OCI-LY7 (cell line): Measurements from ENCODE around the gene LRRC3C. TPM values are rescaled to one million over a fixed set of nuclear protein-coding genes. Genes with fewer than 3 reads are reported as not detected.

Source experiments
- total RNA-seq, 2 experiments: library from RNA; depleted of rRNA in 1 of 2; stranded (reverse); fragments of >200 nt in 1 of 2; shearing (Covaris generic) in 1 of 2; gene quantifications; 2 replicates each; pipeline ENCODE4 v1.2.3, GENCODE V29; 2014 to 2022

Gene LRRC3C
- total RNA-seq, 2 experiments from 2014 or later, result not detected

Other genes starting within 250 kb of the LRRC3C start
- gene PGAP3, start 239.7 kb upstream of the LRRC3C start, total RNA-seq (2014; rRNA removed; shearing (Covaris generic)), result 4.5 and 8.7 TPM in 2 replicates
- 9.2 and 12.4 TPM in 2 replicates for gene PGAP3, start 239.7 kb upstream of the LRRC3C start, total RNA-seq (2022)
- 5.8 and 6.5 TPM in 2 replicates for gene ERBB2, start 227.7 kb upstream of the LRRC3C start, total RNA-seq (2014; rRNA removed; shearing (Covaris generic))
- 11.4 and 14.6 TPM in 2 replicates for gene ERBB2, start 227.7 kb upstream of the LRRC3C start, total RNA-seq (2022)
- 77.3 and 89.9 TPM in 2 replicates for gene MIEN1, start 197.2 kb upstream of the LRRC3C start, total RNA-seq (2014; rRNA removed; shearing (Covaris generic))
- 55.4 and 59.4 TPM in 2 replicates for gene MIEN1, start 197.2 kb upstream of the LRRC3C start, total RNA-seq (2022)
- gene GRB7, start 189.8 kb upstream of the LRRC3C start, total RNA-seq (2014; rRNA removed; shearing (Covaris generic)), result 0.25 and 0.31 TPM in 2 replicates
- not detected in 2 replicates for gene GRB7, start 189.8 kb upstream of the LRRC3C start, total RNA-seq (2022)
- 44.7 and 54.7 TPM in 2 replicates for gene IKZF3, start 63.4 kb upstream of the LRRC3C start, total RNA-seq (2014; rRNA removed; shearing (Covaris generic))
- gene IKZF3, start 63.4 kb upstream of the LRRC3C start, total RNA-seq (2022), result 125 and 134 TPM in 2 replicates
- not detected in 2 replicates for gene ZPBP2, start 59.5 kb upstream of the LRRC3C start, total RNA-seq (2014; rRNA removed; shearing (Covaris generic))
- gene ZPBP2, start 59.5 kb upstream of the LRRC3C start, total RNA-seq (2022), result not detected in 2 replicates
- 24.1 and 29.4 TPM in 2 replicates for gene GSDMB, start 9.1 kb upstream of the LRRC3C start, total RNA-seq (2014; rRNA removed; shearing (Covaris generic))
- 39.2 and 44.6 TPM in 2 replicates for gene GSDMB, start 9.1 kb upstream of the LRRC3C start, total RNA-seq (2022)
- gene ORMDL3, start 131 bp upstream of the LRRC3C start, total RNA-seq (2014; rRNA removed; shearing (Covaris generic)), result 62.2 and 62.6 TPM in 2 replicates
- gene ORMDL3, start 131 bp upstream of the LRRC3C start, total RNA-seq (2022), result 61.3 and 65.9 TPM in 2 replicates
- 0.15 and 0.57 TPM in 2 replicates for gene GSDMA, start 35.3 kb downstream of the LRRC3C start, total RNA-seq (2014; rRNA removed; shearing (Covaris generic))
- gene GSDMA, start 35.3 kb downstream of the LRRC3C start, total RNA-seq (2022), result 0.15 and 0.17 TPM in 2 replicates
- 149 and 150 TPM in 2 replicates for gene PSMD3, start 53.1 kb downstream of the LRRC3C start, total RNA-seq (2014; rRNA removed; shearing (Covaris generic))
- gene PSMD3, start 53.1 kb downstream of the LRRC3C start, total RNA-seq (2022), result 140 and 150 TPM in 2 replicates
- gene CSF3, start 87.7 kb downstream of the LRRC3C start, total RNA-seq (2014; rRNA removed; shearing (Covaris generic)), result not detected in 2 replicates
- not detected in 2 replicates for gene CSF3, start 87.7 kb downstream of the LRRC3C start, total RNA-seq (2022)
- gene MED24, start 126.7 kb downstream of the LRRC3C start, total RNA-seq (2014; rRNA removed; shearing (Covaris generic)), result 36.3 and 65.9 TPM in 2 replicates
- gene MED24, start 126.7 kb downstream of the LRRC3C start, total RNA-seq (2022), result 103 and 112 TPM in 2 replicates
- gene THRA, start 135.2 kb downstream of the LRRC3C start, total RNA-seq (2014; rRNA removed; shearing (Covaris generic)), result 5.4 and 9.3 TPM in 2 replicates
- 3.9 and 5.1 TPM in 2 replicates for gene THRA, start 135.2 kb downstream of the LRRC3C start, total RNA-seq (2022)
- gene NR1D1, start 172.9 kb downstream of the LRRC3C start, total RNA-seq (2014; rRNA removed; shearing (Covaris generic)), result 1.7 and 2.3 TPM in 2 replicates
- gene NR1D1, start 172.9 kb downstream of the LRRC3C start, total RNA-seq (2022), result 7.0 and 8.7 TPM in 2 replicates
- 67.2 and 95.4 TPM in 2 replicates for gene MSL1, start 194.2 kb downstream of the LRRC3C start, total RNA-seq (2014; rRNA removed; shearing (Covaris generic))
- gene MSL1, start 194.2 kb downstream of the LRRC3C start, total RNA-seq (2022), result 96.0 and 97.2 TPM in 2 replicates
- 42.6 and 46.9 TPM in 2 replicates for gene CASC3, start 212.8 kb downstream of the LRRC3C start, total RNA-seq (2014; rRNA removed; shearing (Covaris generic))
- gene CASC3, start 212.8 kb downstream of the LRRC3C start, total RNA-seq (2022), result 100 and 117 TPM in 2 replicates
- 2.1 and 4.9 TPM in 2 replicates for gene RAPGEFL1, start 249.7 kb downstream of the LRRC3C start, total RNA-seq (2014; rRNA removed; shearing (Covaris generic))
- gene RAPGEFL1, start 249.7 kb downstream of the LRRC3C start, total RNA-seq (2022), result 5.2 and 5.8 TPM in 2 replicates